Cortex of kidney (tissue), 1 donor: Measurements from ENCODE around the gene UNC119B.

Experiments
- DNase-seq: peaks from one replicate; lab custom pipeline; 2025; lab: John Stamatoyannopoulos, UW

The UNC119B gene

DNA sequence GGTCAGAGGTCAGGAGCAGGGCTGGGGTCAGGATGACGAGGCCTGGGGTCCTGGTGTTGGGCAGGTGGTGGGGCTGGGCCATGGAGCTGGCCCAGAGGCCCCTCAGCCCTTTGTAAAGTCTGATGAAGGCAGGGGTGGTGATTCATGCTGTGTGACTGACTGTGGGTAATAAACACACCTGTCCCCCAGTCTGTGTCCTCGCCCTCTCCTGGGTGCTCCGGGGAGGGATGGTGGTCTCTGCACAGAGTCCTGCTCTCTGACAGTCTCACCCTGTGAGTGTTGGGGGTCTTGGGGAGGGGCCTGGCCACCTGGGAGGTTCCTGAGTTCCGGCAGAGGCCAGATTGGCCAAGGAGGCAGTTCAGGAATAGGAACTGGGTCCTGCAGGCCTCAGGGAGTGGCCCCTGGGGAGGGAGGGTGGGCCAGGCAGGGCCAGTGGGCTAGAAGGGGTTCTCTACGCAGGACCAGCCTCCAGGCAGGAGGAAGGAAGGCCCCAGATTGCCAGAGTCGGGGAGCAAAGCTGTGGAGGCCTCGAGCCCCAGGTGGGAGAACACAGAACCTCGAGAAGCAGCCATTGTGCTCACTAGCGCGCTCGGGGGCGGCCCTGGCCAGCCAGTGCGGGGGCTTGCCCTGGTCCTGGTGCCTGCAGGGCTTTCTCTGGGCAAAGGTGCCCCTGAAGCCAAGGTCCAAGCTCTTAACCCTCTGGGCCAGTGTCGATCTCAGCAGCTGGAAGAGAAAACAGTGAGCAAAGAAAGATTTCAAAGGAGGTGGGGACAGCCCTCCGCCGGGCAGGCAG lies 29.8 kb downstream of the UNC119B start:
- no peak for DNase-seq

DNA sequence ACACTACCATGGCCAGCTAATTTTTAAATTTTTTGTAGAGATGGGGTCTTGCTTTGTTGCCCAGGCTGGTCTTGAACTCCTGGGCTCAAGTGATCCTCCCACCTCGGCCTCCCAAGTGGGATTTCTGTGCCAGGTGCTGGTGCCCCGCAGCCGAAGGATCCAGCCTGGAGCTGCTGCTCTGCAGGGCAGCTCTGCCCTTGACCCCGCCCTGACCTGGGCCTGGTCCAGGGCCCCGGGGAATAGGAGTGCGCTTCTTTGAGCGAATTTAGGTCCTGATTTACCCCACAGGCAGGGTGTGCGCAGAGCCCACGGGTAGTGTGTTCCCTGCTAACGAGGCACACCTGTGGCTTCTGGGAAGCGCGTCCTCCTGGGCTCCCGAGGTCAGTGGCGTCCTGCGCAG lies 30.6 kb downstream of the UNC119B start:
- DNase-seq: no peak

GRCh38 chr12:120741476-120742421 lies 31.5 kb downstream of the UNC119B start:
- DNase-seq: no peak

DNA sequence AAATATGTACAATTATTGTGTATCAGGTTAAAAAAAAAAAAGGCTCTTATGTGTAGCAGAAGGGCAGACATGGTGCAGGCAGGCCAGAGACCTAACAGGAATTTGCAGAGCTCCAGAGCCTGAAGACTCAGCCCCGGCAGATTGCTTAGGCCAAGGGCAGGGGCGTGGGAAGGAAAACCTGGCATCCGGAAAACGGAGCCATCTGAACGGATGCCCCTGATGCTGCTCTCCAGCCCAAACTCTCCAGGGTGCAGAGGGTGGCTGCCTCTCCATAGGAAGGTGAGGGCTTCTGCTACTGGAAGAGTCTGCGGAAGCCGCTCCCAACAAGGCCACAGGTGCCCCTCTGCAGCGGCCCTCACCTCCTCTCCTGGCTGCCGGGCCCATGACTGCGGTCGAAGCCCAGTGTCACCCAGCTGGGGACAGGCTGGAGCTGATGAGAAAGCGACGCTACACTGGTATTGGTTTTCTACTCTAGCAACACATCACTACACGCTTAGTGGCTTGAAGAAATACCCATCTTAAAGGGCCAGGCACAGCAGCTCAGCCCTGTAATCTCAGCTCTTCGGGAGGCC lies 34.8 kb downstream of the UNC119B start:
- DNase-seq: no peak

DNA sequence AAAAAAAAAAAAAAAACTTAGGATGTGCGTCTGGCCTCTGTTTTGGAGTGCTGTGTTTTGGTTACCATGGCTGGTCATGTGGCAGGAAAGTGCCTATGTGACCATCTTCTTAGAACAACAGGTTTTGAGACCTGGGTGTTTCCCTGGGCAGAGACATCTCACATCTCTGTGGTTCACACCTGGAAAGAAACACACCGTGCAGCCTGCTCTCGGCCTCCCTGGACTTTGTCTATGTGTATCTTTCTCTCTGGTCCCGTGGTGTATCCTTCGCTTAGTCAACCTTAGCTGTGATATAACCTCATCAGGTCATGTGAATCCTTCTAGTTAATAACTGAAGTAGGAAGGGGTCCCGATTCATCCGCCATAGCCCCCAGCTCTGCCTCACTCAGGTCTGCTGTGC lies 38.0 kb downstream of the UNC119B start:
- DNase-seq: no peak

- DNase-seq: no peak
Observed at GRCh38 chr12:120749256-120749655, 39.0 kb downstream of the UNC119B start.

- DNase-seq: no peak
Observed at GRCh38 chr12:120750806-120751205, 40.5 kb downstream of the UNC119B start.

DNA sequence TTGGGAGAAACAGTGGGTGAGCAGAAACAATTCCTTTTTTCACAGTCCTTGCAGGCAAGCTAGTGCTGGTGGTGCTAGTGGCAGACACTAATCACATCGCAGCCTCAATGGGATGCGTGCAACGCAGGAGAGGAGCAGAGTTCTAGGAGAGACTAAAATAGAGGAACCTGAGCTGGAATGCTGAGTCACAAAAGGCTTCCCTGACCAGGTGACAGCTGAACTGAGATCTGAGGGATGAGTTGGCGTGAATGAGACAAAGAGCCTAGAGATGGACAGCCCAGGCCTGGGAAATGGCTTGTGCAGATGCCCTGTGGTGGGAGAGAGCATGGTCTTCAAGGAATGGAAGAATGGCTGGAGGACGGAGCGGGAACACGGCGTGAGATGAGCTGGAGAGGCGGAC lies 41.1 kb downstream of the UNC119B start:
- no peak for DNase-seq

- DNase-seq: no peak
Observed at GRCh38 chr12:120754792-120755191, 44.5 kb downstream of the UNC119B start.

DNA sequence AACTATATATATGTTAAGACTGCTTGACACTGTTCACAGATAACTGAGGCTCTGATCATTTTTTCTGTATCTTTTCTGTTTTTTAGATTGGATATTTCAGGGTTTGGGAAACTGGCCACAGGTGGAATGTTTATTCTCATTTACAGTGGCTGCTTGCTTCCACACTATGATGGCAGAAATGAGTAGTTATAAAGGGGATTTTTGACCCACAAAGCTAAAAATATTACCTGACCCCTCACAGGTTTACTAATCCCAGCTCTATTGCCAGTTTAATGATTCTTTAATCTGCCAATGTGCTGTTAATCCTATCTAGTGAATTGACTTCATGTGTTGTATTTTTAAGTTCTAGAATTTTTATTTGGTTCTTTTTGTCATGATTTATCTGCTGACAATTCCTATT lies 45.0 kb downstream of the UNC119B start:
- DNase-seq: no peak

GRCh38 chr12:120757226-120757742 lies 47.0 kb downstream of the UNC119B start:
- no peak for DNase-seq

DNA sequence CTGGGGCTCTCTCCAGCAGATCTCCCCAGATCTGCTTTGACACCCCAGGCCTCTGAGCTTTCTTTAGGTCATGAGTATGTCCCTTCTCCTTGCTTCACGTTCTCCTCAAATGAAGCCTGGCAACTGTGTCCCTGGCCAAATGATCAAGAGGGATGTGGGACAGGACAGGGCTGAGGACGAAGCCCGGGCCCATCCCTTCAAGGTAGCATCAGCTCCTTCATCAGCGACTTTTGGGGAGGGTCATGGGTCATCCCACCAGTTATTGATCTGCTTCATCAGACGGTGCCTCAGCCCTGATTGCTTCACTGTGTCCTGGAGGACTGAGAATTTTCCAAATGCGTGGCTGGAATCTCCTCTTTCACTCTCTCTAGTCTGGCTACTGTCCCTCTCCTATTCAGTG lies 47.7 kb downstream of the UNC119B start:
- no peak for DNase-seq

- no peak for DNase-seq
Observed at GRCh38 chr12:120758798-120759590, 48.7 kb downstream of the UNC119B start.

- no peak for DNase-seq
Observed at GRCh38 chr12:120759591-120760348, 49.5 kb downstream of the UNC119B start.

DNA sequence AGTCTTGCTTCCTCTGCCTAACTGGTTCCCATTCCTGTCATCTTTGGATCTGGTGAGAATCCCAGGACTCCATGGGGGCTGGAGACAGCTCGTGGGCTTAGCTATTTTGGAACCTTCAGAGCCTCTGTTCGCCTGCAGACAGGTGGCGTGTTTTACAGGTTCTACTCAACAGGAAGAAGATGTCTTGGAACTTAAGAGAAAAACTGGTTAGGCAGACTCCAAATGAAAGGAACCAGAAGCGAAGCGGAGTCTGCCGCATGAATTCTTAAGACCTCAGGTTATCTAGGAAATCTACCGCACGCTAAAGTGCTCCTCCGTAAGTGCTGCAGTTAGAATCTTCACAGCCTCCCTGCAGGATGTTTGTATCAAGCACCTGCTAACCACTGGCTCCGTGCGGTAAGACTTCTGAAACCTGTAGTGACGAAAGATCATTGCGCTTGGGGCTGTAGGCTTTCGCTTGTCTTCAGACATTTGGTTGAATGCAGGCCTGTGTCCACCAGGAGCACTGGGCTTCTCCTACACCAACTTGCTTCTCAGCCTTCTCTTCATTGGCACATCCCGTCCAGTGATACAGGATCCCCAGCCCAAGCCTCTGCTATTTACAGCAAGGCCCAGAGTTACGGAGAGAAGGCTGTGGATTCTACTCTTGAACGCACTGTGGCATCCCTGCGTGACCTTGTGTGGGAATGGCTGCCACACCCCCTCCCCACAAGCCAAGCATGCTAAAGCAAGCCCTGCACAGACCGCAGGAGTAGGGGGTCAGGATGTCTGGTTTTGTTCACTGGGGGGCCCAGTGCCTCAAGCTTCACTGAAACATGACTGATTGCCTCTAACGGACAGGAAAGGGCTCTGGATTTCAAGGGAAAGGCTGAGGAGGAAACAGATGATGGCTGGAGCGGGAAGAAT lies 50.3 kb downstream of the UNC119B start:
- DNase-seq: no peak

DNA sequence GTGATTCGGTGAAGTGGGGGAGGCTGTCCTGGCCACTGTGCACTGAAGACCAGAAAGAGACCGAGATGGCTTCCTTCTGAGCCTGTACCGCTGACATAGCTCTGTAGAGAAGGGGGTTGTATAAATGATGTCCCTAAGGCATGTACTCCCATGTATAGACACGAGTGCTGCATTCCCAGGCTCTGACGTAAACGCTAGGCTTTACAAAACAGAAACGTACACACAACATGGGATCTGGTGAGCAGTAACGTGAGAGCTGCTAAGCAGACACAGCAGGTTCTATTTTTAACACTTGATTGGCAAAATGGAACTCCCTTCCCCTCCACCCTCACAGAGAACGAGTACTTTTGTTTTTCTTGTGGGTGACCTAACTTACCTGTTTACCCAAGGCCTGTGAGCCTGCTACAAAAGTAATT lies 51.3 kb downstream of the UNC119B start:
- no peak for DNase-seq

DNA sequence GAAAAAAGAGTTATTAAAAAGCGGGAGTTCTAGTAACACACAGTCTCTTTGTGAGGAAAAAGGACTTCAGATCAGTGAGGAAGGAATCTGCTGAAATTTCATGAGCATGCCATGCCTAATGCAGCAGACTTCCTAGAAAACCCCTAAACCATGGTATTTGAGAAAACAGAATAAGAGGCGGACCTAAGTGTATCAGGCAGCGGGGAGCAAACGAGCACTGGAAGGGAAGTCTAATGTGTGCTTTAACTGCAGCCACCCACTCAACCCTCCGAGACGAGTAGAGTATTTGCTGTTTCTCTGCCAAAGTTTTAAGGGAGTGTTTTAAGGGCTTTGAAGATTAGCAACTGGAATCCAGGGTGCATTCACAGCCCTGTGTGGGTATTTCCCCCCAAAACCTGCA lies 51.8 kb downstream of the UNC119B start:
- DNase-seq: no peak

- DNase-seq: no peak
Observed at GRCh38 chr12:120763250-120763649, 53.0 kb downstream of the UNC119B start.

- no peak for DNase-seq
Observed at GRCh38 chr12:120764816-120765215, 54.6 kb downstream of the UNC119B start.

DNA sequence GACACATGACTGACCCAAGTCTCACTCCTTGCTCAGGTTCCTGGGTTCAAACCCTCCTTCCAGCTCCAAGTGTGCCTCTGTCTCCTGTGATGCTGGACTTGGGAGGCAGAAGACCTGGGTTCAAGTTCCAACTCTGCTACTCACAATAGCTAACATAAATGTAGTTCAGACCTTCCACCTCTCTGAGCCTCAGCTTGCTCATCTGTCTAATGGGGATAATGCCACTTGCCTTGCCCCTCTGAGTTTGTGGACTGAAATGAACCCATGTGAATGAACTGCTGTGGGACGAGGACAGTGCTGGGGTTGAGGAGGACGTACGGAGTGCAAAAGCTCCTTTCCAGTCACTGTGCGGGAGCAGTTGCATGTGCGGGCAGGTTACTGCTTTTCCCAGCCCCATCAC lies 56.3 kb downstream of the UNC119B start:
- no peak for DNase-seq
